ENCODE results near the gene CDC16.

The CDC16 gene

GRCh38 chr13:114208134-114208533, 26.6 kb upstream of the CDC16 start:
- H3K9ac ChIP-seq (ENCODE audit: low read length): no peak overlapping the region
- peaks cover 19% of the 10 kb centered on the region for H3K27me3 ChIP-seq (ENCODE audit: control insufficient read depth, insufficient read depth, low read length)

GRCh38 chr13:114211446-114212157, 23.1 kb upstream of the CDC16 start:
- no peaks in the 10 kb centered on the region for H3K9me3 ChIP-seq (ENCODE audit: control insufficient read depth, low read length)
- peaks cover 27% of the 10 kb centered on the region for H3K27me3 ChIP-seq (ENCODE audit: control insufficient read depth, insufficient read depth, low read length)
- H3K4me1 ChIP-seq (ENCODE audit: control insufficient read depth, insufficient read depth, low read length): no peaks in the 10 kb centered on the region
- H3K36me3 ChIP-seq (ENCODE audit: control insufficient read depth, insufficient read depth, low read length): no peaks in the 10 kb centered on the region
- no peak overlapping the region for H3K4me3 ChIP-seq (ENCODE audit: low read length)
- no peak overlapping the region for H3K9ac ChIP-seq (ENCODE audit: low read length)

More at GRCh38 chr13:114208134-114208533, 26.6 kb upstream of the CDC16 start:
- Histone ChIP-seq H3K4me1 (ENCODE audit: control insufficient read depth, insufficient read depth, low read length) (no peaks in the 10 kb centered on the region), H3K4me3 (ENCODE audit: low read length) (no peak overlapping the region), H3K9me3 (ENCODE audit: control insufficient read depth, low read length) (no peaks in the 10 kb centered on the region), H3K36me3 (ENCODE audit: control insufficient read depth, insufficient read depth, low read length) (no peaks in the 10 kb centered on the region)

- Histone ChIP-seq H3K36me3 (ENCODE audit: control insufficient read depth, insufficient read depth, low read length) (no peaks in the 10 kb centered on the region), H3K9ac (ENCODE audit: low read length) (no peak overlapping the region), H3K27me3 (ENCODE audit: control insufficient read depth, insufficient read depth, low read length) (peaks cover 25% of the 10 kb centered on the region), H3K4me3 (ENCODE audit: low read length) (no peak overlapping the region), H3K4me1 (ENCODE audit: control insufficient read depth, insufficient read depth, low read length) (no peaks in the 10 kb centered on the region), H3K9me3 (ENCODE audit: control insufficient read depth, low read length) (no peaks in the 10 kb centered on the region)
These were observed 22.6 kb upstream of the CDC16 start for GRCh38 chr13:114212158-114212495.

- H3K9me3 ChIP-seq (ENCODE audit: control insufficient read depth, low read length): no peaks in the 10 kb centered on the region
- H3K4me3 ChIP-seq (ENCODE audit: low read length): no peak overlapping the region
- peaks cover 25% of the 10 kb centered on the region for H3K27me3 ChIP-seq (ENCODE audit: control insufficient read depth, insufficient read depth, low read length)
- H3K4me1 ChIP-seq (ENCODE audit: control insufficient read depth, insufficient read depth, low read length): no peaks in the 10 kb centered on the region
- no peak overlapping the region for H3K9ac ChIP-seq (ENCODE audit: low read length)
- H3K36me3 ChIP-seq (ENCODE audit: control insufficient read depth, insufficient read depth, low read length): no peaks in the 10 kb centered on the region
These were observed 20.7 kb upstream of the CDC16 start for GRCh38 chr13:114213980-114214379.

- Histone ChIP-seq H3K9me3 (ENCODE audit: control insufficient read depth, low read length) (no peaks in the 10 kb centered on the region), H3K4me1 (ENCODE audit: control insufficient read depth, insufficient read depth, low read length) (no peaks in the 10 kb centered on the region), H3K4me3 (ENCODE audit: low read length) (no peak overlapping the region), H3K9ac (ENCODE audit: low read length) (no peak overlapping the region), H3K36me3 (ENCODE audit: control insufficient read depth, insufficient read depth, low read length) (no peaks in the 10 kb centered on the region), H3K27me3 (ENCODE audit: control insufficient read depth, insufficient read depth, low read length) (peaks cover 10% of the 10 kb centered on the region)
These were observed 15.3 kb upstream of the CDC16 start for GRCh38 chr13:114219392-114219791.

- H3K9ac ChIP-seq (ENCODE audit: low read length): no peak overlapping the region
- no peaks in the 10 kb centered on the region for H3K9me3 ChIP-seq (ENCODE audit: control insufficient read depth, low read length)
- peaks cover 10% of the 10 kb centered on the region for H3K27me3 ChIP-seq (ENCODE audit: control insufficient read depth, insufficient read depth, low read length)
- no peaks in the 10 kb centered on the region for H3K36me3 ChIP-seq (ENCODE audit: control insufficient read depth, insufficient read depth, low read length)
- no peak overlapping the region for H3K4me3 ChIP-seq (ENCODE audit: low read length)
- no peaks in the 10 kb centered on the region for H3K4me1 ChIP-seq (ENCODE audit: control insufficient read depth, insufficient read depth, low read length)
These were observed 12.2 kb upstream of the CDC16 start for GRCh38 chr13:114222461-114222968.

- no peaks in the 10 kb centered on the region for H3K4me1 ChIP-seq (ENCODE audit: control insufficient read depth, insufficient read depth, low read length)
- no peaks in the 10 kb centered on the region for H3K36me3 ChIP-seq (ENCODE audit: control insufficient read depth, insufficient read depth, low read length)
- no peaks in the 10 kb centered on the region for H3K9me3 ChIP-seq (ENCODE audit: control insufficient read depth, low read length)
- no peak overlapping the region for H3K4me3 ChIP-seq (ENCODE audit: low read length)
- H3K27me3 ChIP-seq (ENCODE audit: control insufficient read depth, insufficient read depth, low read length): peaks cover 27% of the 10 kb centered on the region
- no peak overlapping the region for H3K9ac ChIP-seq (ENCODE audit: low read length)
These were observed 10.5 kb upstream of the CDC16 start for GRCh38 chr13:114224201-114224600.

GRCh38 chr13:114225610-114226009, 9.1 kb upstream of the CDC16 start:
- Histone ChIP-seq H3K9me3 (ENCODE audit: control insufficient read depth, low read length) (no peaks in the 10 kb centered on the region), H3K36me3 (ENCODE audit: control insufficient read depth, insufficient read depth, low read length) (no peaks in the 10 kb centered on the region), H3K9ac (ENCODE audit: low read length) (no peak overlapping the region), H3K27me3 (ENCODE audit: control insufficient read depth, insufficient read depth, low read length) (peaks cover 40% of the 10 kb centered on the region), H3K4me3 (ENCODE audit: low read length) (no peak overlapping the region), H3K4me1 (ENCODE audit: control insufficient read depth, insufficient read depth, low read length) (no peaks in the 10 kb centered on the region)

- Histone ChIP-seq H3K4me3 (ENCODE audit: low read length) (no peak overlapping the region), H3K27me3 (ENCODE audit: control insufficient read depth, insufficient read depth, low read length) (peaks cover 44% of the 10 kb centered on the region), H3K36me3 (ENCODE audit: control insufficient read depth, insufficient read depth, low read length) (no peaks in the 10 kb centered on the region), H3K9ac (ENCODE audit: low read length) (no peak overlapping the region), H3K4me1 (ENCODE audit: control insufficient read depth, insufficient read depth, low read length) (no peaks in the 10 kb centered on the region), H3K9me3 (ENCODE audit: control insufficient read depth, low read length) (no peaks in the 10 kb centered on the region)
These were observed 8.6 kb upstream of the CDC16 start for GRCh38 chr13:114226088-114226487.

GRCh38 chr13:114226699-114227323, 7.9 kb upstream of the CDC16 start:
- Histone ChIP-seq H3K4me1 (ENCODE audit: control insufficient read depth, insufficient read depth, low read length) (no peaks in the 10 kb centered on the region), H3K9ac (ENCODE audit: low read length) (no peak overlapping the region), H3K36me3 (ENCODE audit: control insufficient read depth, insufficient read depth, low read length) (no peaks in the 10 kb centered on the region), H3K4me3 (ENCODE audit: low read length) (no peak overlapping the region), H3K9me3 (ENCODE audit: control insufficient read depth, low read length) (no peaks in the 10 kb centered on the region), H3K27me3 (ENCODE audit: control insufficient read depth, insufficient read depth, low read length) (peaks cover 44% of the 10 kb centered on the region)

- no peaks in the 10 kb centered on the region for H3K36me3 ChIP-seq (ENCODE audit: control insufficient read depth, insufficient read depth, low read length)
- H3K27me3 ChIP-seq (ENCODE audit: control insufficient read depth, insufficient read depth, low read length): peaks cover 46% of the 10 kb centered on the region
- H3K4me1 ChIP-seq (ENCODE audit: control insufficient read depth, insufficient read depth, low read length): no peaks in the 10 kb centered on the region
- H3K9ac ChIP-seq (ENCODE audit: low read length): no peak overlapping the region
- H3K4me3 ChIP-seq (ENCODE audit: low read length): no peak overlapping the region
- H3K9me3 ChIP-seq (ENCODE audit: control insufficient read depth, low read length): no peaks in the 10 kb centered on the region
These were observed 7.2 kb upstream of the CDC16 start for GRCh38 chr13:114227528-114227927.

- Histone ChIP-seq H3K9me3 (ENCODE audit: control insufficient read depth, low read length) (no peaks in the 10 kb centered on the region), H3K4me1 (ENCODE audit: control insufficient read depth, insufficient read depth, low read length) (no peaks in the 10 kb centered on the region), H3K9ac (ENCODE audit: low read length) (no peak overlapping the region), H3K4me3 (ENCODE audit: low read length) (no peak overlapping the region), H3K27me3 (ENCODE audit: control insufficient read depth, insufficient read depth, low read length) (peaks cover 46% of the 10 kb centered on the region), H3K36me3 (ENCODE audit: control insufficient read depth, insufficient read depth, low read length) (no peaks in the 10 kb centered on the region)
These were observed 6.5 kb upstream of the CDC16 start for GRCh38 chr13:114228176-114228575.
